ENCODE results near the gene FHIP1A. TPM values are rescaled to one million over a fixed set of nuclear protein-coding genes. Genes with fewer than 3 reads are reported as not detected.

The FHIP1A gene
- polyA plus RNA-seq, 3 donors = 0.01 TPM; not detected in 2

GRCh38 chr4:151446208-151446607 lies 37.2 kb downstream of the FHIP1A start:
- Mint-ChIP-seq H3K27ac (no peak overlapping the region), H3K4me1 (no peaks in the 10 kb centered on the region), H3K36me3 (no peaks in the 10 kb centered on the region), H3K27me3 (ENCODE audit: low read depth in 3 of 3) (peaks cover 0 to 14% (median 1%) of the 10 kb centered on the region in 3 donors), H3K9me3 (no peaks in the 10 kb centered on the region), H3K4me3 (no peak overlapping the region)
- H3K36me3 ChIP-seq (replicated peaks in 1 of 2; ENCODE audit: control insufficient read depth in 1 of 2, insufficient read depth in 2 of 2, low read length in 2 of 2) = no peaks in the 10 kb centered on the region
- peaks cover 2 to 3% of the 10 kb centered on the region in 2 donors for H3K27me3 ChIP-seq (ENCODE audit: control insufficient read depth in 2 of 2, insufficient read depth in 2 of 2, low read length in 2 of 2)
- intact Hi-C loops (cut with micrococcal nuclease) = no loop called here
- no peak overlapping the region for H3K27ac ChIP-seq (ENCODE audit: low read depth in 1 of 2, low read length in 2 of 2)
- no CpG with 5 or more reads among the region's 2 CpGs for WGBS (ENCODE audit: insufficient coverage)
- no peak for TF ChIP-seq CTCF (IDR thresholded peaks at IDR 0.05)
- DNase-seq = no peak
- H3K79me2 ChIP-seq (ENCODE audit: insufficient read depth, low read length) = no peaks in the 10 kb centered on the region
- H3K4me2 ChIP-seq (replicated peaks; ENCODE audit: extremely low read depth, low read length, poor library complexity, severe bottlenecking) = no peak overlapping the region
- H3K4me1 ChIP-seq (ENCODE audit: control insufficient read depth in 1 of 2, insufficient read depth in 2 of 2, low read length in 2 of 2) = no peaks in the 10 kb centered on the region
- no peak overlapping the region for H3K9ac ChIP-seq (ENCODE audit: insufficient read depth, low read length, poor library complexity, severe bottlenecking)
- no peaks in the 10 kb centered on the region for H3K9me3 ChIP-seq (replicated peaks in 1 of 2; ENCODE audit: control insufficient read depth in 1 of 2, insufficient read depth in 1 of 2, low read length in 2 of 2)
- H3K4me3 ChIP-seq (replicated peaks in 1 of 3; ENCODE audit: low read depth in 2 of 3, low read length in 3 of 3) = no peak overlapping the region
- H2AFZ ChIP-seq (ENCODE audit: insufficient read depth, low read depth, low read length, poor library complexity, severe bottlenecking) = no peak overlapping the region
- no peaks in the 10 kb centered on the region for H4K20me1 ChIP-seq (ENCODE audit: insufficient read depth, low read length)

GRCh38 chr4:151454513-151454912 lies 45.5 kb downstream of the FHIP1A start:
- no peaks in the 10 kb centered on the region for H3K4me1 Mint-ChIP-seq
- Histone ChIP-seq H3K4me3 (replicated peaks in 1 of 3; ENCODE audit: low read depth in 2 of 3, low read length in 3 of 3) (no peak overlapping the region), H3K27me3 (ENCODE audit: control insufficient read depth in 2 of 2, insufficient read depth in 2 of 2, low read length in 2 of 2) (no peaks in the 10 kb centered on the region), H3K4me2 (replicated peaks; ENCODE audit: extremely low read depth, low read length, poor library complexity, severe bottlenecking) (no peak overlapping the region), H3K27ac (ENCODE audit: low read depth in 1 of 2, low read length in 2 of 2) (no peak overlapping the region), H2AFZ (ENCODE audit: insufficient read depth, low read depth, low read length, poor library complexity, severe bottlenecking) (no peak overlapping the region), H3K9ac (ENCODE audit: insufficient read depth, low read length, poor library complexity, severe bottlenecking) (no peak overlapping the region), H4K20me1 (ENCODE audit: insufficient read depth, low read length) (no peaks in the 10 kb centered on the region), H3K9me3 (replicated peaks in 1 of 2; ENCODE audit: control insufficient read depth in 1 of 2, insufficient read depth in 1 of 2, low read length in 2 of 2) (no peaks in the 10 kb centered on the region), H3K36me3 (replicated peaks in 1 of 2; ENCODE audit: control insufficient read depth in 1 of 2, insufficient read depth in 2 of 2, low read length in 2 of 2) (no peaks in the 10 kb centered on the region), H3K79me2 (ENCODE audit: insufficient read depth, low read length) (no peaks in the 10 kb centered on the region), H3K4me1 (ENCODE audit: control insufficient read depth in 1 of 2, insufficient read depth in 2 of 2, low read length in 2 of 2) (no peaks in the 10 kb centered on the region)
- no peak overlapping the region for H3K27ac Mint-ChIP-seq
- 75% methylated on average over 2 of the region's 5 CpGs for WGBS (ENCODE audit: insufficient coverage)
- peaks cover 0 to 2% (median 0%) of the 10 kb centered on the region in 7 donors for H3K9me3 Mint-ChIP-seq
- H3K4me3 Mint-ChIP-seq = no peak overlapping the region
- no peak for DNase-seq
- H3K36me3 Mint-ChIP-seq = no peaks in the 10 kb centered on the region
- intact Hi-C loops (cut with micrococcal nuclease) = no loop called here
- peaks cover 4 to 19% (median 11%) of the 10 kb centered on the region in 3 donors for H3K27me3 Mint-ChIP-seq (ENCODE audit: low read depth in 3 of 3)
- no peak for TF ChIP-seq CTCF (IDR thresholded peaks at IDR 0.05)
